IPS-15b (cell line): Measurements from ENCODE around the gene ADM.

ENCODE experiments used
- H3K27me3 ChIP-seq: one replicate; pipeline ENCODE4 v1.6.1; 2013; ENCODE audit warnings: low read length; ENCODE audit not compliant: control insufficient read depth, insufficient read depth
- H3K36me3 ChIP-seq: one replicate; pipeline ENCODE4 v1.6.1; 2013; ENCODE audit warnings: low read length; ENCODE audit not compliant: control insufficient read depth, insufficient read depth
- H3K4me1 ChIP-seq: one replicate; pipeline ENCODE4 v1.6.1; 2013; ENCODE audit warnings: mild to moderate bottlenecking, low read length; ENCODE audit not compliant: control insufficient read depth, insufficient read depth
- H3K4me3 ChIP-seq: one replicate; pipeline ENCODE4 v1.5.1; 2013; ENCODE audit warnings: low read depth, low read length
- H3K9ac ChIP-seq: one replicate; pipeline ENCODE4 v1.6.1; 2013; ENCODE audit warnings: low read depth, mild to moderate bottlenecking, low read length
- H3K9me3 ChIP-seq: one replicate; pipeline ENCODE4 v1.6.1; 2013; ENCODE audit warnings: mild to moderate bottlenecking, low read length; ENCODE audit not compliant: control insufficient read depth, insufficient read depth

The ADM gene

GRCh38 chr11:10274726-10275125 is 30.1 kb upstream of the ADM start:
- no peaks in the 10 kb centered on the region for H3K9me3 ChIP-seq
- H3K9ac ChIP-seq = no peak overlapping the region
- no peaks in the 10 kb centered on the region for H3K27me3 ChIP-seq
- H3K36me3 ChIP-seq = no peaks in the 10 kb centered on the region
- no peak overlapping the region for H3K4me3 ChIP-seq
- peaks cover 3% of the 10 kb centered on the region for H3K4me1 ChIP-seq

GRCh38 chr11:10275714-10276113 is 29.2 kb upstream of the ADM start:
- Histone ChIP-seq H3K9me3 (no peaks in the 10 kb centered on the region), H3K4me3 (no peak overlapping the region)

GRCh38 chr11:10282117-10282516 is 22.8 kb upstream of the ADM start:
- peaks cover 2% of the 10 kb centered on the region for H3K4me1 ChIP-seq

More at GRCh38 chr11:10275714-10276113, 29.2 kb upstream of the ADM start:
- no peaks in the 10 kb centered on the region for H3K27me3 ChIP-seq
- H3K9ac ChIP-seq = no peak overlapping the region
- H3K4me1 ChIP-seq = peaks cover 3% of the 10 kb centered on the region
- no peaks in the 10 kb centered on the region for H3K36me3 ChIP-seq

GRCh38 chr11:10283991-10284390 is 20.9 kb upstream of the ADM start:
- H3K27me3 ChIP-seq = no peaks in the 10 kb centered on the region
- H3K36me3 ChIP-seq = no peaks in the 10 kb centered on the region
- no peaks in the 10 kb centered on the region for H3K9me3 ChIP-seq
- no peak overlapping the region for H3K9ac ChIP-seq
- peaks cover 2% of the 10 kb centered on the region for H3K4me1 ChIP-seq
- H3K4me3 ChIP-seq = no peak overlapping the region

More at GRCh38 chr11:10282117-10282516, 22.8 kb upstream of the ADM start:
- Histone ChIP-seq H3K27me3 (no peaks in the 10 kb centered on the region), H3K9ac (no peak overlapping the region), H3K36me3 (no peaks in the 10 kb centered on the region), H3K9me3 (no peaks in the 10 kb centered on the region), H3K4me3 (no peak overlapping the region)

GRCh38 chr11:10285148-10285802 is 19.6 kb upstream of the ADM start:
- Histone ChIP-seq H3K9ac (no peak overlapping the region), H3K27me3 (no peaks in the 10 kb centered on the region), H3K4me1 (peaks cover 8% of the 10 kb centered on the region), H3K4me3 (no peak overlapping the region), H3K9me3 (no peaks in the 10 kb centered on the region), H3K36me3 (no peaks in the 10 kb centered on the region)

GRCh38 chr11:10287140-10287539 is 17.7 kb upstream of the ADM start:
- Histone ChIP-seq H3K4me3 (no peak overlapping the region), H3K4me1 (peaks cover 9% of the 10 kb centered on the region), H3K27me3 (no peaks in the 10 kb centered on the region), H3K36me3 (no peaks in the 10 kb centered on the region), H3K9ac (no peak overlapping the region), H3K9me3 (no peaks in the 10 kb centered on the region)

GRCh38 chr11:10287766-10288715 is 16.8 kb upstream of the ADM start:
- Histone ChIP-seq H3K4me1 (peaks cover 13% of the 10 kb centered on the region), H3K4me3 (no peak overlapping the region), H3K9ac (no peak overlapping the region), H3K36me3 (no peaks in the 10 kb centered on the region), H3K9me3 (no peaks in the 10 kb centered on the region), H3K27me3 (no peaks in the 10 kb centered on the region)

- H3K9me3 ChIP-seq = no peaks in the 10 kb centered on the region
- H3K4me1 ChIP-seq = peaks cover 15% of the 10 kb centered on the region
- H3K9ac ChIP-seq = no peak overlapping the region
- no peaks in the 10 kb centered on the region for H3K36me3 ChIP-seq
- H3K27me3 ChIP-seq = no peaks in the 10 kb centered on the region
- no peak overlapping the region for H3K4me3 ChIP-seq
Measured at GRCh38 chr11:10288881-10289764, 15.8 kb upstream of the ADM start.

GRCh38 chr11:10289765-10290380 is 15.0 kb upstream of the ADM start:
- Histone ChIP-seq H3K27me3 (no peaks in the 10 kb centered on the region), H3K9ac (no peak overlapping the region), H3K36me3 (no peaks in the 10 kb centered on the region), H3K4me1 (peaks cover 15% of the 10 kb centered on the region), H3K9me3 (no peaks in the 10 kb centered on the region), H3K4me3 (no peak overlapping the region)

- H3K4me1 ChIP-seq = peaks cover 13% of the 10 kb centered on the region
- no peak overlapping the region for H3K9ac ChIP-seq
- H3K36me3 ChIP-seq = no peaks in the 10 kb centered on the region
- H3K4me3 ChIP-seq = no peak overlapping the region
- no peaks in the 10 kb centered on the region for H3K9me3 ChIP-seq
- H3K27me3 ChIP-seq = peaks cover 11% of the 10 kb centered on the region
Measured at GRCh38 chr11:10291801-10292638, 12.9 kb upstream of the ADM start.
